NCI-H446 treated with DMSO at 0.1 percent for 48 hours (cell line): Measurements from ENCODE around the gene ZNF699.
"Not testable (repeated sequence)": the region's sequence is repeated elsewhere in the genome, so short reads cannot be mapped to it uniquely, and the experiment has no call there.

Source experiments
- DNase-seq: peaks from one replicate; lab custom pipeline; 2025; lab: John Stamatoyannopoulos, UW

Gene ZNF699

DNA sequence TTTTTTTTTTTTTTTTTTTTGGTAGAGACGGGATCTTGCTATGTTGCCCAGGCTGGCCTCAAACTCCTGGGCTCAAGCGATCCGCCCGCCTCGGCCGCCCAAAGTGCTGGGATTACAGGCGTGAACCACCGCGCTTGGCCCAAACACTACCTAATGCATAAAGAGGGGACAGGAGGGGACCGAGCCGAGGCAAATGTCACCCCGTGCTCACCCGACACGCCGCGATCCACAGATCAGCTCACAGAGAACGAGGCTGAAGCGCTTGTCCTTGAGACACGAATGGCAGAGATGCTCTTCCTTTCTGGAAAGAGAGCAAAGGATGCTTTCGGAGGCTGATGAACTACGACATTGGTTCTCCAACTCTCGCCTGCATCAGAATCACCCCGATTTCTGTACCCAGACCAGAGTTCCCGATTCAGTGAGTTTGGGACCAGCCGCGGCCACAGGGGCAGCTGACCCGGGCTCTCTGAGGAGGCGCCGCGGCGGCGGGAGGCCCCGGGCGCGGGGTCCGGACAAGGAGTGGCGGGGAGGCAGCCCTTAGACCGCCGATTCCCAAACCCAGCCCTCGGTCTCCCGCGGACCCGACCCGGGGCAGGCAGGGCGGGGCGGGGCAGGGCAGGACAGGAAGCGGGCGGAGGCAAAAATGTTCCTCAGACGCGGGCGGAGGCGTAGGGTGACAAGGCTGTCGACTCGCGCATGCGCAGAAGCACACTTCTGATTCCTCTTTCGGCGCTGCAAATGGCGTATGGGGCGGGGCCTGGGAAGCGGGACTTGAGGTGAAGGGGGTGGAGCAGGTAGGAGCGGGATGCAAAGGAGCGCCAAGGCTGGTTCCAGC lies at the start of gene ZNF699:
ZNF699 (minus strand) TSS at position 700 of the 835 bp plus-strand sequence. CDS start 4,719 bp downstream, outside the sequence.
- DNase-seq = peak; percentile 92

DNA sequence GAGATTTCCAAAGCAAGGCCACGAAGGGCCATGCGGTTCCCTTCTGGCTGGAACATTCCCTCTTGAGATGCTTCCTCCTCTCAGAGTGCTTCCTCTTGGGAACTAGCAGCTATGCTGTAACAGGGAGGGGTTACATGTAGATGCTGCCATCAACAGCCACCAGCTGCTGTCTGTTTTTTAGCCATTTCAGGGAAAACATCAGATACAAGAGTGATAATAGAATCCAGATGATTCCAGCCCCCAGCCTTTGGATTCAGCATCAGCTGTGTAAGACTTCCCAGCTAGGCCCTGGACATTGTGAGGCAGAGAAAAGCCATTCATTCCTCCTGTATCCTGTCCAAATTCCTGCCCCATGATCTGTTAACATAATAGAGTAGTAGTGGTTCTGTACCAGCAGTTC lies 45.0 kb upstream of the ZNF699 start:
- no peak for DNase-seq

DNA sequence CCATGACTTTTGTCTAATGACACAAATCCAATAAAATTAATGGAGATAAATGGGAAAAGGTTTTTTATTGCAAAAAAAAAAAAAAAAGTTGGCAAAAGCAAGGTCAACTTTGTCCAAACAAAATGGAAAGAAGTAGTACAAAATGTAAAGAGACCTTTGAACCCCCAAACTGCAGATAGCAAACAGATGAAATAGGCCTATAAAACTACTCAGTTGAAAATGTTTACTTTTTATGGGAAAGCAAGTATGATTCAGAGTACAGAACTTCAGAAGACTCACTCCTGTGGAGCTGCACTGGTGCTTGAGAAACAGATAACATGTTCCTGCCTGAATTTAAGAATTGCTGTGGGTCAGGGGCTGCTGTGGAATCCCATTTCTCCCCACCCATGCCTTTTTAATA lies 43.4 kb upstream of the ZNF699 start:
- DNase-seq = no peak

DNA sequence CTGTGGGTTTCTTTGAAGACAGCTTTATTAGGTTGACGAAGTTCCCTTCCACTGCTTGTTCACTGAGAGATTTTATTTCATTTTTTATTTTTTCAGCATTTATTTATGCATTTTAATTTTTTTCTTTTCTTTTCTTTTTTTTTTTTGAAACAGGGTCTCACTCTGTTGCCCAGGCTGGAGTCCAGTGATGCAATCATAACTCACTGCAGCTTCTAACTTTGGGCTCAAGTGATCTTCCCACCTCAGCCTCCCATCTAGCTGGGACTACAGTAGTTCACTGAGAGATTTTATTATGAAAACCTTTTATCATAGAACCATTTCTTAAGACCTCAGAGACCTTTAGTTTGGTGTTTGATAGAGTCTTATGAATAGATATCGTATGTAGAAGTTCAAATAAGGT lies 42.9 kb upstream of the ZNF699 start:
- no peak for DNase-seq

DNA sequence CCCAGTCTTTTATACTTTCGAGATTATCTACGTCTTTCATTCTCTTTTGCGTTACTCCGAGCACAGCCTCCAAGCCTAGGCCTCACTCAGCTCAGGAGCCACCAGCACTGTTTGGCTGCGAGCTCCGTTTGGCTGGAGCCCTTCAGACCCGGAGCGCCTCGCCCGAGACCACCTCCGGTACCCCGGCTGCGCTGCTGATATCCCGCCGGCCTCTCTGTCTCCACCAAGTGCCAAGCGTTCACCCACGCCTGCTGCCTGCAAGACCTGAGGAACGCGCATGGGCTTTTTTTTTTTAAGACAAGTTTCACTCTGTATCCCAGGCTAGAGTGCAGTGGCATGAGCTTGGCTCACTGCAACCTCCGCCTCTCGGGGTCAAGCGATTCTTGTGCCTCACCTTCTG lies 39.0 kb upstream of the ZNF699 start:
- no peak for DNase-seq

GRCh38 chr19:9348253-9348652 lies 38.6 kb upstream of the ZNF699 start:
- DNase-seq = no peak

GRCh38 chr19:9345005-9345404 lies 35.4 kb upstream of the ZNF699 start:
- no peak for DNase-seq

- DNase-seq = no peak
These were observed 33.1 kb upstream of the ZNF699 start for GRCh38 chr19:9342610-9343304.

DNA sequence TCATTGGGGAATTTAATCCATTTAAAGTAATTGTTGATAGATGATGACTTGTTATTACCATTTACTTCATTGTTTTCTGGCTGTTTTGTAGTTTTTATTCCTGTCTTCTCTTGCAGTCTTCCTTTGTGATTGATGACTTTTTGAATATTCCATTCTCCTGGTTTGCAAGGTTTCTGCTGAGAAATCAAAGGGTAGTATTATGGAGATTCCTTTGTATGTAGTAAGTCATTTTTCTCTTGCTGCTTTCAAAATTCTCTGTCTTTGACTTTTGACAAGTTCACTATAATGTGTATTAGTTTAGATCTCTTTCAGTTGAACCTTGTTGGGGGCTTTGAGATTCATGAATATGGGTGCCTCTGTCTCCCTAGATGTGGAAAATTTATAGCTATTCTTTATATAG lies 20.4 kb upstream of the ZNF699 start:
- no peak for DNase-seq

- DNase-seq = no peak
These were observed 14.9 kb upstream of the ZNF699 start for GRCh38 chr19:9324584-9324962.

DNA sequence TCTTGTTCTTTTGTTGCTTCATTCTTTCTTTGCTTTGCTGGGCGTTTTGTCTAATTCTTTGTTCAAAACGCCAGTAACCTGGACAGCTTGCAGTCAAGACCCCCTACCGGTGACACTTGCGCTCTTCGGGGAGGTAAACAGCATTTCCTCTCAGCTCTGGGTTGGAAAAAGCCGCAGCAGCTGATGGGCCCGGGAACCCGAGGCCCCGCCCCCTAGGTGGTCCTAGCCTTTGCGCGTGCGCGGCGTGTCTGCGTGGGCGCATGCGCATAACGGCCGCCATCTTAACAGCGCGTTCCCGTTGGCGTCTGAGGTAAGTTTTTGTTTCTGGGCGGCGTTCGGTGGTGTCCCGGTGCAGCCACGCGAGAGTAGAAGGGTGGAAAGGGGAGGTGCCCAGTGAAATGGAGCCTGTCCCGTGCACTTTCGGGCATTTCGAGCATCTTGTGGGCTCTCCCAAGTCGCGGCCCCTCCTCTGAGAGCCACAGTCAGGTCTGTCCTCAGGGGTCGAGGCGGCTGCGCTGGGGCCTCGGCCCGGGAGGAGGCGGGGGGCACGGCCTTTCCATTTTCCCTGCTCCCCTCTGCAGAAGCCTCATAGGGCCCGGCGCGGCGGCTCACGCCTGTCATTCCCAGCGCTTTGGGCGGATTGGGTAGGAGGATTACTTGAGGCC lies 14.4 kb upstream of the ZNF699 start, which contains the start of gene ZNF559:
ZNF559 (plus strand) TSS at position 261 of the 665 bp plus-strand sequence. CDS start 14,371 bp downstream, outside the sequence.
- peak; percentile 90 for DNase-seq

DNA sequence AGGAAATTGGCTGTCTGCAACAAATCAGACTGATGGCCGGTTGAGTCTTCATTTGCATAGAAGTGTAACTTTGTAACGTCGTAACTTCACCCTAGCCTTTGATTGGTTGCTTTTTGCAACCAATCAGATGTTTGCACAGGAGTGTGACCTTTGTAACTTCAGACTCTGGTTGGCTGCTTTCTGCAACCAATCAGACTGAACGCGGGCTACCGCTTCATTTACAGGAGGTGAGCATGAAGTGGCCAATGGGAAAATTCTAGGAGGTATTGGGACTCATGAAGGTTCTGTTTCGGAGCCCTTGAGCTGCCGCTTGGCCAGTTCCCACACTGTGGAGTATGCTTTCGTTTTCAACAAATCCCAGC lies 13.9 kb upstream of the ZNF699 start:
- peak; percentile 66 for DNase-seq

GRCh38 chr19:9322201-9322600 lies 12.6 kb upstream of the ZNF699 start:
- not testable (repeated sequence) for DNase-seq

- DNase-seq = not testable (repeated sequence)
These were observed 12.1 kb upstream of the ZNF699 start for GRCh38 chr19:9321756-9322155.

DNA sequence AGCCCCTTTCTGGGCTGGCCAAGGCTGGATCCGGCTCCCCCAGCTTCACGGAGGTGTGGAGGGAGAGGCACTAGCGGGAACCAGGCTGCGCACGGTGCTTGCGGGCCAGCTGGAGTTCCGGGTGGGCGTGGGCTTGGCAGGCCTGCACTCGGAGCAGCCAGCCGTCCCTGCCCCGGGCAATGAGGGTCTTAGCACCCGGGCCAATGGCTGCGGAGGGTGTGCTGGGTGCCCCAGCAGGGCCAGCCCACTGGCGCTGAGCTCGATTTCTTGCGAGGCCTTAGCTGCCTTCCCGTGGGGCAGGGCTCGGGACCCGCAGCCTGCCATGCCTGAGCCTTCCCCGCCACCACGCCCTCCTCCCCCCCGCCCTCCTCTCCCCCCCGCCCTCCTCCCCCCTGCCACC lies 11.7 kb upstream of the ZNF699 start:
- DNase-seq = no peak

DNA sequence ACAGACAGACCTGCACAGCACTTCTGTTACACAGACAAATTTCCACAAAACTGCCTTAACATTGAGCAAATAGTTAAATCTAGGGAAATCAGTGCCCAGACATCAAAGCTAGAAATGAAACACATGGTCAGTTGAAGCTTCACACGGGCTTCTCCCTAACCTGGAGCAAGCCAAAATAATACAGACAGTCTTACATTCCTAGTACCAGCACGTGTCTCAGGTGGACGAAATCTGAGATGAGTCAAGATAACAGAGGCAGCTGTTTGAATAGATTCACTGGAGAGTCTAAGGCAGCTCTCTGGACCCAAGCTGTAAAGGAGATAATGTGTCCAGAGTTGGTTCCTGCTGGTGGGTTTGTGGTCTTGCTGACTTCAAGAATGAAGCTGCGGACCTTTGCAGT lies 4.1 kb upstream of the ZNF699 start:
- no peak for DNase-seq

DNA sequence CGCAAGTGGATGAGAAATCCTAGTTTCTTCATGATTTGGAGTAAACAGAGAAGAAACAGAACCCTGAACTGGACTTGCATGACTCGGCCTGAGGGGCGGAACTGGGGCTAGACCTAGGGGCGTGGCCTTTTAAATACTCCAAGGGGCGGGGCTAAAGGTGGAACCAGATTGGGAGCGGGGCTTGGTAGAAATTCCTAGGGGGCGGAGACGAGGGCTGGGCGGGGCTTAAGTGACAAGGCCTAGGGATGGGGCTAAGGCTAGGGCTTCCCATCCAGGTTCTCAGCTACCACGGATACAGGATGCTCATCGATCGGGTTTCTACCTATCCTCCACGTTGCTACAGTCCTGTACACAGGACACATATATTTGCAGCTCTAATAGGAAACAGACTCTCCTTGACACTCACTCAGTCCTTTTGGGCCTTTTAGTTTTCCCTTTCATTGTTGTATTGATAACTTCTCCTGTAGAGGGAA lies 372 bp upstream of the ZNF699 start:
- peak; percentile 92 for DNase-seq

GRCh38 chr19:9308091-9308770 lies 1.4 kb downstream of the ZNF699 start:
- no peak for DNase-seq

- DNase-seq = no peak
These were observed 3.2 kb downstream of the ZNF699 start for GRCh38 chr19:9306443-9306842.

DNA sequence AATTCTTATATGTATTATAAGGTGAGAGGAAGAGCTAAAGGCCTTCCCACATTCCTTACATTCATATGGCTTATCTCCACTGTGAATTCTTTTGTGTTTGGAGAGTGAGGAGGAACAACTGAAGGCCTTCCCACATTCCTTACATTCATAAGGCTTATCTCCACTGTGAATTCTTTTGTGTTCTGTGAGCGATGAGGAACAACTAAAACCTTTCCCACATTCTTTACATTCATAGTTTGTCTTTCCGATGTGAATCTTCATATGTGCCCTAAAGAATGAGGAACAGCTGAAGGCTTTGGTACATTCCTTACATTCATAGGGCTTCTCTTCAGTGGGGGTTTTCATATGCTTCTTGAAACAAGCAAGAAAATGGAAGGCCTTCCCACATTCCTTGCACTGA lies 13.3 kb downstream of the ZNF699 start:
- no peak for DNase-seq

GRCh38 chr19:9295411-9295849 lies 14.2 kb downstream of the ZNF699 start:
- DNase-seq = no peak
